HepG2 (cell line): ENCODE results near the gene NSMF. TPM values are rescaled to one million over a fixed set of nuclear protein-coding genes. Genes with fewer than 3 reads are reported as not detected.

Source experiments
- ETV6 ChIP-seq: sonication (generic); formaldehyde crosslinking; conservative IDR thresholded peaks from 2 replicates; pipeline ENCODE4 v1.4.0; 2020; ENCODE audit warnings: missing genetic modification reagents
- FIP1L1 ChIP-seq: fragments of 200-400 bp; formaldehyde crosslinking; IDR thresholded peaks from 2 replicates; pipeline ENCODE4 v1.6.1; 2018; ENCODE audit warnings: low read depth, mild to moderate bottlenecking, low read length, moderate library complexity, borderline replicate concordance; ENCODE audit not compliant: insufficient read depth
- MAZ ChIP-seq, 2 experiments: sonication (generic) in 1 of 2; formaldehyde crosslinking in 1 of 2; IDR thresholded peaks; 2 replicates each; pipeline versions ENCODE4 v1.5.0 to v1.6.1; 2012 to 2020; ENCODE audit warnings: low read depth in 2 of 2, mild to moderate bottlenecking in 2 of 2, borderline replicate concordance in 1 of 2, improper control_type of control experiment in 1 of 2, low read length in 1 of 2, missing genetic modification reagents in 1 of 2, moderate library complexity in 1 of 2
- NFATC3 ChIP-seq: sonication (generic); formaldehyde crosslinking; IDR thresholded peaks from 2 replicates; pipeline ENCODE4 v1.5.1; 2020; ENCODE audit warnings: mild to moderate bottlenecking, missing genetic modification reagents
- ZC3H13 ChIP-seq: sonication (generic); formaldehyde crosslinking; IDR thresholded peaks from 2 replicates; pipeline ENCODE4 v1.8.1; 2023; ENCODE audit warnings: mild to moderate bottlenecking, missing genetic modification reagents, moderate library complexity
- ZFP41 ChIP-seq: sonication (generic); formaldehyde crosslinking; IDR thresholded peaks from 2 replicates; pipeline ENCODE4 v1.4.0; 2020; ENCODE audit warnings: mild to moderate bottlenecking, missing genetic modification reagents, borderline replicate concordance
- ZHX1 ChIP-seq: sonication (generic); formaldehyde crosslinking; IDR thresholded peaks from 2 replicates; pipeline ENCODE4 v1.8.1; 2022; ENCODE audit warnings: low read depth, mild to moderate bottlenecking, missing genetic modification reagents
- ZMAT3 ChIP-seq: sonication (generic); formaldehyde crosslinking; conservative IDR thresholded peaks from 2 replicates; pipeline ENCODE4 v1.7.0; 2021; ENCODE audit warnings: missing genetic modification reagents
- ZNF253 ChIP-seq: sonication (generic); formaldehyde crosslinking; IDR thresholded peaks from 2 replicates; pipeline ENCODE4 v1.8.0; 2022; ENCODE audit warnings: mild to moderate bottlenecking, missing genetic modification reagents, borderline replicate concordance
- ZNF407 ChIP-seq: sonication (generic); formaldehyde crosslinking; IDR thresholded peaks from one replicate; pipeline ENCODE4 v1.5.1; 2020; ENCODE audit warnings: mild to moderate bottlenecking, missing genetic modification reagents; ENCODE audit errors: not compliant biosample characterization
- ZNF776 ChIP-seq: sonication (generic); formaldehyde crosslinking; IDR thresholded peaks from 2 replicates; pipeline ENCODE4 v1.4.0; 2020; ENCODE audit warnings: mild to moderate bottlenecking, missing genetic modification reagents
- polyA plus RNA-seq, 8 experiments: library from polyadenylated mRNA; depleted of rRNA in 3 of 8; stranded (reverse) in 7 of 8; unstranded in 1 of 8; fragments of >200 nt; fragmentation: Illumina TruSeq in 4 of 8; extraction: Trizol in 4 of 8; gene quantifications; 2 replicates each; pipeline versions ENCODE4 v1.2.1 to v1.2.3, GENCODE V29; 2011 to 2016; ENCODE audit warnings: low read depth in 4 of 8, missing spikeins in 1 of 8, mixed read lengths in 1 of 8; ENCODE audit not compliant: insufficient read depth in 1 of 8
- total RNA-seq, 5 experiments: library from RNA; depleted of rRNA; stranded (reverse); fragments of >200 nt; fragmentation: Illumina TruSeq; extraction: Trizol; gene quantifications; 2 replicates each; pipeline ENCODE4 v1.2.3, GENCODE V29; 2016; ENCODE audit warnings: low read depth in 1 of 5
- TF ChIP-seq, protein P1 (sequence below): sonication (generic); formaldehyde crosslinking; IDR thresholded peaks from 2 replicates; pipeline ENCODE4 v1.4.0; 2020; ENCODE audit warnings: missing genetic modification reagents

The NSMF gene
- total and polyA plus RNA-seq, 2 of the 13 experiments (the other 11 are each of a cell fraction or from before 2014, with no cell fraction given), result 44.3 to 183 TPM

DNA sequence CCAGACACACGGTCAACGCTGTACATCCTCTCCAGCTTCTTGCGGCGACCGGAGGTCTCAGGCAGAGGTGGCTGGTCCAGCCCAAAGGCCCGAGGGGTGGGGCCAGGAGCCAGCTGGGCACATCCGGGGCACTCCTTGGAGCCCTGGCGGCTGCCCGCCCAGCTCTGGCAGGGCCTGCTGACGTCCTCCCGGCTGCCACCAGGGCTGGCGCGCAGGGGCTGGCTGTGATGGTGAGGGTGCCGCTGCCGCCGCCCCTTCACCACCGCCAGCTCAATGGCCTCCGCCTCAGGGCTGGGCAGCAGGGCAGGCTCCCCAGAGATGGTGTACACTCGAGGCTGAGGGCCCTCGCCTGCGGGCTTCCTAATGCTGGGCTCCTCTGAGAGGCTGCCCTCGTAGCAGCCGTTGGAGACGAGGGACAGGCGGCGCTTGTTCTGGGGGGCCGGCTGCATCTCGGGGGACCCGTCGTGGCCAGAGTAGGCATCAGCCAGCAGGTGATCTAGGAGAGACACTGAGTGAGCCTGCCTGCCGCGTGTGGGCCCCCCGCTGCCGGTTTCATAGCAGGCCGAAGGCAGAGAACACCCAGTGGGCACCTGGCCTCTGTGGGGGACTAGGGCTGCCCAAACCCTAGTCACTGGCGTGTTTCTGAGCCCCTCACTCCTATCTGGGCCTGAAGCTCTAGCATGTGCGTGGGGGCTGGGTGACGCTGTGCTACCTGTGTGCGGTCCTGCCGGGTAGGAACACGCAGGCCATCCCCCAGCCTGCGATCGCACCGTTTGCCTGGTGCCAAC lies 1.5 kb downstream of the NSMF start (continued):
- no peak for TF ChIP-seq ZNF407
- TF ChIP-seq ZHX1 (CRISPR knock-in tag), result 0 out of 2 replicates have a peak, but pooled peaks have one; percentile 13
- TF ChIP-seq ZNF253, result 0 out of 2 replicates have a peak, but pooled peaks have one; percentile 17
- TF ChIP-seq FIP1L1, result no peak
- peak; percentile 48; the same call in 1 of the 2 replicates for TF ChIP-seq ZC3H13
- no peak for TF ChIP-seq ETV6 (CRISPR knock-in tag)
- TF ChIP-seq NFATC3 (CRISPR knock-in tag), result no peak
- 0 out of 2 replicates have a peak, but pooled peaks have one; percentile 51 for TF ChIP-seq ZNF776 (CRISPR knock-in tag)
- TF ChIP-seq ZFP41 (CRISPR knock-in tag), result 0 out of 2 replicates have a peak, but pooled peaks have one; percentile 6
- TF ChIP-seq, protein P1, sequence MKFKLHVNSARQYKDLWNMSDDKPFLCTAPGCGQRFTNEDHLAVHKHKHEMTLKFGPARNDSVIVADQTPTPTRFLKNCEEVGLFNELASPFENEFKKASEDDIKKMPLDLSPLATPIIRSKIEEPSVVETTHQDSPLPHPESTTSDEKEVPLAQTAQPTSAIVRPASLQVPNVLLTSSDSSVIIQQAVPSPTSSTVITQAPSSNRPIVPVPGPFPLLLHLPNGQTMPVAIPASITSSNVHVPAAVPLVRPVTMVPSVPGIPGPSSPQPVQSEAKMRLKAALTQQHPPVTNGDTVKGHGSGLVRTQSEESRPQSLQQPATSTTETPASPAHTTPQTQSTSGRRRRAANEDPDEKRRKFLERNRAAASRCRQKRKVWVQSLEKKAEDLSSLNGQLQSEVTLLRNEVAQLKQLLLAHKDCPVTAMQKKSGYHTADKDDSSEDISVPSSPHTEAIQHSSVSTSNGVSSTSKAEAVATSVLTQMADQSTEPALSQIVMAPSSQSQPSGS, result no peak
- TF ChIP-seq MAZ (IDR thresholded peaks at IDR 0.05; ENCODE audit: borderline replicate concordance, low read depth, low read length), result no peak
- TF ChIP-seq MAZ (CRISPR knock-in tag; IDR thresholded peaks at IDR 0.05; ENCODE audit: low read depth), result no peak
- 0 out of 2 replicates have a peak, but pooled peaks have one; percentile 21 for TF ChIP-seq ZMAT3
